SK-N-SH treated with all-trans-retinoic acid at 6 μM for 48 hours (cell line): ENCODE data around the gene ARAP3.

ENCODE experiments used
- ARNTL ChIP-seq: fragments of 450-650 bp; formaldehyde crosslinking; IDR thresholded peaks from 2 replicates; pipeline ENCODE4 v1.5.0; 2020; ENCODE audit warnings: low read depth, mild to moderate bottlenecking, moderate library complexity, borderline replicate concordance
- BACH2 ChIP-seq: fragments of 250-450 bp; sonication (Bioruptor Pico); IDR thresholded peaks from 2 replicates; pipeline ENCODE4 v1.9.0; 2021; ENCODE audit warnings: mild to moderate bottlenecking, borderline replicate concordance
- PPARA ChIP-seq: fragments of 250-450 bp; sonication (Bioruptor Pico); IDR thresholded peaks from 2 replicates; pipeline ENCODE4 v1.5.0; 2020; ENCODE audit warnings: mild to moderate bottlenecking, borderline replicate concordance
- SNAI2 ChIP-seq: fragments of 250-450 bp; sonication (Bioruptor Pico); IDR thresholded peaks from 2 replicates; pipeline ENCODE4 v1.5.0; 2020; ENCODE audit warnings: mild to moderate bottlenecking, moderate library complexity
- TCF4 ChIP-seq: fragments of 250-450 bp; sonication (Bioruptor Pico); IDR thresholded peaks from 2 replicates; pipeline ENCODE4 v1.8.0; 2021; ENCODE audit warnings: mild to moderate bottlenecking, moderate library complexity, borderline replicate concordance
- TOX ChIP-seq: fragments of 250-450 bp; sonication (Bioruptor Pico); IDR thresholded peaks from 2 replicates; pipeline ENCODE4 v1.8.0; 2021; ENCODE audit warnings: mild to moderate bottlenecking, moderate library complexity, borderline replicate concordance
- ZC3H10 ChIP-seq: fragments of 250-450 bp; sonication (Bioruptor Pico); IDR thresholded peaks from 2 replicates; pipeline ENCODE4 v1.5.1; 2021; ENCODE audit warnings: mild to moderate bottlenecking, moderate library complexity
- ZFP30 ChIP-seq: fragments of 450-650 bp; formaldehyde crosslinking; IDR thresholded peaks from 2 replicates; pipeline ENCODE4 v1.5.0; 2022; ENCODE audit warnings: mild to moderate bottlenecking, moderate library complexity
- TF ChIP-seq, protein P1 (sequence below): fragments of 250-450 bp; sonication (Bioruptor Pico); IDR thresholded peaks from 2 replicates; pipeline ENCODE4 v1.5.1; 2020; ENCODE audit warnings: low read depth, mild to moderate bottlenecking, moderate library complexity
- TF ChIP-seq, protein P2 (sequence below): fragments of 250-450 bp; sonication (Bioruptor Pico); IDR thresholded peaks from 2 replicates; pipeline ENCODE4 v1.8.0; 2020; ENCODE audit warnings: mild to moderate bottlenecking, moderate library complexity, borderline replicate concordance
- TF ChIP-seq, protein P3 (sequence below): fragments of 250-450 bp; sonication (Bioruptor Pico); IDR thresholded peaks from 2 replicates; pipeline ENCODE4 v1.5.1; 2021; ENCODE audit warnings: mild to moderate bottlenecking, moderate library complexity

DNA sequence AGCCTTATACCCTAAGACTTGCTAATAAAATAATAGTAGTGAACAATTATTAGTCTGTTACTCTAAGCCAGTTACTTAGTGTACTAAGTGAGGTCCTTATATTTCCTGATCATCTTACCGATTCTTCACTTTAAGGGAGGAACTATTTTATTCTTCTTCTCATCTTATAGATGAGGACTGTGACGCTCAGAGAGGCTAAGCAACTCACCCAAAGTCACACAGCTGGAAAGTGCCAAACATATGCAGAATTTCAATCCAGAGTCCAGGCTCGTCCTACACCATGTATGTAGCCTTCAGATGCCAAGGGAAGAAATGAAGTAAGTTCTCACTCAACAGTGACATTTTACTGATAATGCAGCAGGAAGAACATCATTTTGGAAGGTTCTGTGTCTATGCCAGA is 34.4 kb upstream of the ARAP3 start:
- TF ChIP-seq ZFP30 (CRISPR knock-in tag): no peak
- TF ChIP-seq, protein P1, sequence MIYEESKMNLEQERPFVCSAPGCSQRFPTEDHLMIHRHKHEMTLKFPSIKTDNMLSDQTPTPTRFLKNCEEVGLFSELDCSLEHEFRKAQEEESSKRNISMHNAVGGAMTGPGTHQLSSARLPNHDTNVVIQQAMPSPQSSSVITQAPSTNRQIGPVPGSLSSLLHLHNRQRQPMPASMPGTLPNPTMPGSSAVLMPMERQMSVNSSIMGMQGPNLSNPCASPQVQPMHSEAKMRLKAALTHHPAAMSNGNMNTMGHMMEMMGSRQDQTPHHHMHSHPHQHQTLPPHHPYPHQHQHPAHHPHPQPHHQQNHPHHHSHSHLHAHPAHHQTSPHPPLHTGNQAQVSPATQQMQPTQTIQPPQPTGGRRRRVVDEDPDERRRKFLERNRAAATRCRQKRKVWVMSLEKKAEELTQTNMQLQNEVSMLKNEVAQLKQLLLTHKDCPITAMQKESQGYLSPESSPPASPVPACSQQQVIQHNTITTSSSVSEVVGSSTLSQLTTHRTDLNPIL (CRISPR knock-in tag): no peak
- TF ChIP-seq TOX (CRISPR knock-in tag): no peak
- TF ChIP-seq, protein P2, sequence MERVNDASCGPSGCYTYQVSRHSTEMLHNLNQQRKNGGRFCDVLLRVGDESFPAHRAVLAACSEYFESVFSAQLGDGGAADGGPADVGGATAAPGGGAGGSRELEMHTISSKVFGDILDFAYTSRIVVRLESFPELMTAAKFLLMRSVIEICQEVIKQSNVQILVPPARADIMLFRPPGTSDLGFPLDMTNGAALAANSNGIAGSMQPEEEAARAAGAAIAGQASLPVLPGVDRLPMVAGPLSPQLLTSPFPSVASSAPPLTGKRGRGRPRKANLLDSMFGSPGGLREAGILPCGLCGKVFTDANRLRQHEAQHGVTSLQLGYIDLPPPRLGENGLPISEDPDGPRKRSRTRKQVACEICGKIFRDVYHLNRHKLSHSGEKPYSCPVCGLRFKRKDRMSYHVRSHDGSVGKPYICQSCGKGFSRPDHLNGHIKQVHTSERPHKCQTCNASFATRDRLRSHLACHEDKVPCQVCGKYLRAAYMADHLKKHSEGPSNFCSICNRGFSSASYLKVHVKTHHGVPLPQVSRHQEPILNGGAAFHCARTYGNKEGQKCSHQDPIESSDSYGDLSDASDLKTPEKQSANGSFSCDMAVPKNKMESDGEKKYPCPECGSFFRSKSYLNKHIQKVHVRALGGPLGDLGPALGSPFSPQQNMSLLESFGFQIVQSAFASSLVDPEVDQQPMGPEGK (CRISPR knock-in tag): no peak
- no peak for TF ChIP-seq ZC3H10
- no peak for TF ChIP-seq SNAI2 (CRISPR knock-in tag)
- TF ChIP-seq ARNTL (CRISPR knock-in tag): no peak
- no peak for TF ChIP-seq TCF4 (CRISPR knock-in tag)
- no peak for TF ChIP-seq BACH2 (CRISPR knock-in tag)
- TF ChIP-seq, protein P3, sequence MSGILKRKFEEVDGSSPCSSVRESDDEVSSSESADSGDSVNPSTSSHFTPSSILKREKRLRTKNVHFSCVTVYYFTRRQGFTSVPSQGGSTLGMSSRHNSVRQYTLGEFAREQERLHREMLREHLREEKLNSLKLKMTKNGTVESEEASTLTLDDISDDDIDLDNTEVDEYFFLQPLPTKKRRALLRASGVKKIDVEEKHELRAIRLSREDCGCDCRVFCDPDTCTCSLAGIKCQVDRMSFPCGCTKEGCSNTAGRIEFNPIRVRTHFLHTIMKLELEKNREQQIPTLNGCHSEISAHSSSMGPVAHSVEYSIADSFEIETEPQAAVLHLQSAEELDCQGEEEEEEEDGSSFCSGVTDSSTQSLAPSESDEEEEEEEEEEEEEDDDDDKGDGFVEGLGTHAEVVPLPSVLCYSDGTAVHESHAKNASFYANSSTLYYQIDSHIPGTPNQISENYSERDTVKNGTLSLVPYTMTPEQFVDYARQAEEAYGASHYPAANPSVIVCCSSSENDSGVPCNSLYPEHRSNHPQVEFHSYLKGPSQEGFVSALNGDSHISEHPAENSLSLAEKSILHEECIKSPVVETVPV (CRISPR knock-in tag): no peak
- TF ChIP-seq PPARA (CRISPR knock-in tag): no peak
